GM12878 (cell line): ENCODE measurements around the gene CCNL1. TPM values are rescaled to one million over a fixed set of nuclear protein-coding genes. Genes with fewer than 3 reads are reported as not detected.

ENCODE experiments used
- ATAC-seq: fragments of 200-7000 bp; cut with Tn5 transposase; 3 replicates; pipeline ENCODE4 v1.9.1; 2020; ENCODE audit warnings: mild to moderate bottlenecking, moderate library complexity
- BruUV-seq: library from RNA; stranded (reverse); fragments of 400-500 nt; replicated peaks from 2 replicates; lab custom pipeline; 2021; lab: Mats Ljungman, UMichigan
- CTCF ChIA-PET: fragments of 300-600 bp; sonication (Branson Sonifier 250); formaldehyde crosslinking; extraction: SDS; loops from one replicate; lab custom pipeline; 2021; ENCODE audit warnings: inconsistent platforms; lab: Yijun Ruan, JAX
- POLR2A ChIA-PET: fragments of 350-600 bp; formaldehyde crosslinking; extraction: SDS; loops from one replicate; lab custom pipeline; 2021; ENCODE audit warnings: inconsistent platforms; lab: Charles Lee
- RAD21 ChIA-PET: fragments of 300-600 bp; sonication (Branson Sonifier 250); formaldehyde crosslinking; loops from one replicate; lab custom pipeline; 2023; ENCODE audit warnings: antibody characterized with exemption; ENCODE audit not compliant: unreplicated experiment; lab: Charles Lee
- SMC1A ChIA-PET: fragments of 300-600 bp; sonication (Branson Sonifier 250); formaldehyde crosslinking; loops from one replicate; lab custom pipeline; 2023; ENCODE audit not compliant: unreplicated experiment, uncharacterized antibody; lab: Charles Lee
- DNase-seq: peaks from one replicate; pipeline ENCODE4 v3.0.0-alpha.2; 2011; ENCODE audit warnings: low read depth, low spot score
- FAIRE-seq: peaks from 3 replicates; lab custom pipeline; 2011; peaks lifted over from hg19 to GRCh38; lab: Jason Lieb, UNC
- H2AFZ ChIP-seq: 2 replicates; pipeline ENCODE4 v1.6.0; 2011; ENCODE audit warnings: low read depth, low read length, control low read depth; ENCODE audit not compliant: control insufficient read depth
- H3K27ac ChIP-seq: 2 replicates; pipeline ENCODE4 v1.5.1; 2011; ENCODE audit warnings: control low read depth; ENCODE audit not compliant: control insufficient read depth, insufficient read depth
- H3K27me3 ChIP-seq, 2 experiments: replicated peaks in 1 of 2; 2 replicates each; pipeline versions ENCODE4 v1.6.0 to v1.6.1; 2011; ENCODE audit warnings: low read length in 1 of 2; ENCODE audit not compliant: control insufficient read depth in 2 of 2, insufficient read depth in 2 of 2
- H3K36me3 ChIP-seq, 2 experiments: 2 replicates each; pipeline ENCODE4 v1.5.1; 2011; ENCODE audit warnings: low read length in 1 of 2; ENCODE audit not compliant: control insufficient read depth in 2 of 2, insufficient read depth in 2 of 2
- H3K4me1 ChIP-seq: 2 replicates; pipeline ENCODE4 v1.6.1; 2011; ENCODE audit warnings: mild to moderate bottlenecking, low read length, moderate library complexity, mixed read lengths; ENCODE audit not compliant: control insufficient read depth, insufficient read depth
- H3K4me2 ChIP-seq: 2 replicates; pipeline ENCODE4 v1.6.0; 2011; ENCODE audit warnings: control low read depth; ENCODE audit not compliant: control insufficient read depth, insufficient read depth
- H3K4me3 ChIP-seq: fragments of 200-600 bp; sonication (generic); 2 replicates; pipeline ENCODE4 v1.5.1; 2016
- H3K79me2 ChIP-seq: 2 replicates; pipeline ENCODE4 v1.6.0; 2011; ENCODE audit warnings: low read length; ENCODE audit not compliant: control insufficient read depth, insufficient read depth
- H3K9ac ChIP-seq: 2 replicates; pipeline ENCODE4 v1.8.0; 2011; ENCODE audit warnings: low read length, control low read depth, mixed read lengths; ENCODE audit not compliant: control insufficient read depth, insufficient read depth
- H3K9me3 ChIP-seq: replicated peaks from 3 replicates; pipeline ENCODE4 v1.5.1; 2011; ENCODE audit warnings: mild to moderate bottlenecking, low read length; ENCODE audit not compliant: control insufficient read depth, insufficient read depth
- H4K20me1 ChIP-seq: 2 replicates; pipeline ENCODE4 v1.6.0; 2011; ENCODE audit not compliant: control insufficient read depth, insufficient read depth
- CREB1 ChIP-seq: IDR thresholded peaks from 2 replicates; pipeline ENCODE4 v1.6.1; 2012; ENCODE audit warnings: low read depth, mild to moderate bottlenecking, inconsistent platforms
- FOXM1 ChIP-seq: IDR thresholded peaks from 2 replicates; pipeline ENCODE4 v1.6.1; 2012; ENCODE audit warnings: low read depth, mild to moderate bottlenecking, inconsistent platforms, low read length, moderate library complexity
- GATAD2B ChIP-seq: fragments of 450-650 bp; conservative IDR thresholded peaks from 2 replicates; pipeline ENCODE4 v1.6.1; 2017; ENCODE audit warnings: low read depth, mild to moderate bottlenecking, moderate library complexity
- KDM1A ChIP-seq: fragments of 200-600 bp; sonication (generic); IDR thresholded peaks from 2 replicates; pipeline ENCODE4 v1.6.1; 2016; ENCODE audit warnings: borderline replicate concordance
- SMARCA5 ChIP-seq: fragments of 450-650 bp; IDR thresholded peaks from 2 replicates; pipeline ENCODE4 v1.6.1; 2017; ENCODE audit warnings: mild to moderate bottlenecking
- TARDBP ChIP-seq: IDR thresholded peaks from 2 replicates; pipeline ENCODE4 v1.6.1; 2016; ENCODE audit warnings: borderline replicate concordance
- WRNIP1 ChIP-seq: IDR thresholded peaks from 2 replicates; pipeline ENCODE4 v1.6.1; 2011; ENCODE audit warnings: low read depth, low read length, improper control_type of control experiment, borderline replicate concordance
- WGBS: methylation state at CpG from one replicate; pipeline ENCODE4 v1.1.6; 2016; ENCODE audit warnings: low lambda C conversion rate; ENCODE audit not compliant: insufficient replicate concordance, insufficient coverage; ENCODE audit errors: missing lambda C conversion rate; 5-methylcytosine and 5-hydroxymethylcytosine counted together
- in situ Hi-C: fragments of 300-500 bp; cut with MboI; formaldehyde crosslinking; loops from 9 replicates; pipeline ENCODE4 v1.14.3; 2018; ENCODE audit warnings: mixed read lengths
- intact Hi-C: fragments of 100-400 bp; cut with micrococcal nuclease; formaldehyde crosslinking; loops from one replicate; pipeline ENCODE4 v1.14.2; 2022; ENCODE audit not compliant: unreplicated experiment
- polyA plus RNA-seq, 11 experiments: library from polyadenylated mRNA; depleted of rRNA in 4 of 11; unstranded in 6 of 11; stranded (reverse) in 5 of 11; fragments of >200 nt; fragmentation: Nextera tagmentation in 4 of 11; fragmentation: Illumina TruSeq in 1 of 11; extraction: Ambion mirVana in 4 of 11; extraction: Trizol in 1 of 11; gene quantifications; 1 replicate in 1 of 11; 2 replicates in 10 of 11; pipeline versions ENCODE4 v1.2.1 to v1.2.3, GENCODE V29; 2011 to 2016; ENCODE audit warnings: inconsistent platforms in 2 of 11, missing spikeins in 2 of 11, low read depth in 1 of 11
- total RNA-seq, 4 experiments: library from RNA; depleted of rRNA in 3 of 4; stranded (reverse); fragments of >200 nt in 3 of 4; fragmentation: Illumina TruSeq in 1 of 4; extraction: Trizol in 1 of 4; gene quantifications; 2 replicates each; pipeline versions ENCODE4 v1.2.1 to v1.2.3, GENCODE V29; 2013 to 2021
- TF ChIP-seq, protein P1 (sequence below), 3 experiments: IDR thresholded peaks in 2 of 3; conservative IDR thresholded peaks in 1 of 3; 2 replicates each; pipeline ENCODE4 v1.5.1; 2011; ENCODE audit warnings: low read depth in 3 of 3, low read length in 3 of 3, mild to moderate bottlenecking in 3 of 3, control low read depth in 2 of 3, moderate library complexity in 2 of 3, inconsistent platforms in 1 of 3, mixed read lengths in 1 of 3; ENCODE audit not compliant: control insufficient read depth in 2 of 3, insufficient read depth in 1 of 3; ENCODE audit errors: extremely low read depth in 1 of 3
- TF ChIP-seq, protein P2 (sequence below): fragments of 150-350 bp; IDR thresholded peaks from 2 replicates; pipeline ENCODE4 v1.6.1; 2016; ENCODE audit warnings: low read depth, low read length
- TF ChIP-seq, protein P3 (sequence below): fragments of 150-350 bp; IDR thresholded peaks from 2 replicates; pipeline ENCODE4 v1.6.1; 2014; ENCODE audit warnings: mild to moderate bottlenecking, low read depth, low read length
- TF ChIP-seq, protein P4 (sequence below): fragments of 450-650 bp; IDR thresholded peaks from 2 replicates; pipeline ENCODE4 v1.6.1; 2017; ENCODE audit warnings: mild to moderate bottlenecking, moderate library complexity

CCNL1 gene
- total and polyA plus RNA-seq, 10 of the 15 experiments (the other 5 are each of a cell fraction or from before 2014, with no cell fraction given): 22.2 to 174 (median 115) TPM

DNA sequence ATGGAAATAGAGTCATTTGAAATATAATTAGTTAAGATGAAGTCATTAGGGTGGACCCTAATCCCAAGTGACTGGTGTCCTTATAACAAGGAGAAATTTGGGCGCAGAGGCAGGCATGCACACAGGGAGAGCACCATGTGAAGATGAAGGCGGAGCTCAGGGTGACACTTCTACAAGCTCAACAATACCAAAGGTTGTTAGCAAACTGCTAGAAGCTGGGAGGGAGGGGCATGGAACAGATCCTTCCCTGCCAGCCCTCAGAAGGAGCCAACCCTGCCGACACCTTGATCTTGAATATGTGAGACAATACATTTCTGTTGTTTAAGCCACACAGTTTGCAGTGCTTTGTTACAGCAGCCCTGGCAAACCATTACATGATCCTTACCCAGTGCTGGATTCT, 57.8 kb downstream of the CCNL1 start (continued):
- TF ChIP-seq, protein P1, sequence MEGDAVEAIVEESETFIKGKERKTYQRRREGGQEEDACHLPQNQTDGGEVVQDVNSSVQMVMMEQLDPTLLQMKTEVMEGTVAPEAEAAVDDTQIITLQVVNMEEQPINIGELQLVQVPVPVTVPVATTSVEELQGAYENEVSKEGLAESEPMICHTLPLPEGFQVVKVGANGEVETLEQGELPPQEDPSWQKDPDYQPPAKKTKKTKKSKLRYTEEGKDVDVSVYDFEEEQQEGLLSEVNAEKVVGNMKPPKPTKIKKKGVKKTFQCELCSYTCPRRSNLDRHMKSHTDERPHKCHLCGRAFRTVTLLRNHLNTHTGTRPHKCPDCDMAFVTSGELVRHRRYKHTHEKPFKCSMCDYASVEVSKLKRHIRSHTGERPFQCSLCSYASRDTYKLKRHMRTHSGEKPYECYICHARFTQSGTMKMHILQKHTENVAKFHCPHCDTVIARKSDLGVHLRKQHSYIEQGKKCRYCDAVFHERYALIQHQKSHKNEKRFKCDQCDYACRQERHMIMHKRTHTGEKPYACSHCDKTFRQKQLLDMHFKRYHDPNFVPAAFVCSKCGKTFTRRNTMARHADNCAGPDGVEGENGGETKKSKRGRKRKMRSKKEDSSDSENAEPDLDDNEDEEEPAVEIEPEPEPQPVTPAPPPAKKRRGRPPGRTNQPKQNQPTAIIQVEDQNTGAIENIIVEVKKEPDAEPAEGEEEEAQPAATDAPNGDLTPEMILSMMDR (IDR thresholded peaks at IDR 0.05 in 2 of 3, conservative IDR thresholded peaks at IDR 0.05 in 1 of 3; ENCODE audit: control insufficient read depth in 2 of 3, extremely low read depth in 1 of 3, insufficient read depth in 1 of 3, low read depth in 3 of 3, low read length in 3 of 3): no peak
- TF ChIP-seq, protein P2, sequence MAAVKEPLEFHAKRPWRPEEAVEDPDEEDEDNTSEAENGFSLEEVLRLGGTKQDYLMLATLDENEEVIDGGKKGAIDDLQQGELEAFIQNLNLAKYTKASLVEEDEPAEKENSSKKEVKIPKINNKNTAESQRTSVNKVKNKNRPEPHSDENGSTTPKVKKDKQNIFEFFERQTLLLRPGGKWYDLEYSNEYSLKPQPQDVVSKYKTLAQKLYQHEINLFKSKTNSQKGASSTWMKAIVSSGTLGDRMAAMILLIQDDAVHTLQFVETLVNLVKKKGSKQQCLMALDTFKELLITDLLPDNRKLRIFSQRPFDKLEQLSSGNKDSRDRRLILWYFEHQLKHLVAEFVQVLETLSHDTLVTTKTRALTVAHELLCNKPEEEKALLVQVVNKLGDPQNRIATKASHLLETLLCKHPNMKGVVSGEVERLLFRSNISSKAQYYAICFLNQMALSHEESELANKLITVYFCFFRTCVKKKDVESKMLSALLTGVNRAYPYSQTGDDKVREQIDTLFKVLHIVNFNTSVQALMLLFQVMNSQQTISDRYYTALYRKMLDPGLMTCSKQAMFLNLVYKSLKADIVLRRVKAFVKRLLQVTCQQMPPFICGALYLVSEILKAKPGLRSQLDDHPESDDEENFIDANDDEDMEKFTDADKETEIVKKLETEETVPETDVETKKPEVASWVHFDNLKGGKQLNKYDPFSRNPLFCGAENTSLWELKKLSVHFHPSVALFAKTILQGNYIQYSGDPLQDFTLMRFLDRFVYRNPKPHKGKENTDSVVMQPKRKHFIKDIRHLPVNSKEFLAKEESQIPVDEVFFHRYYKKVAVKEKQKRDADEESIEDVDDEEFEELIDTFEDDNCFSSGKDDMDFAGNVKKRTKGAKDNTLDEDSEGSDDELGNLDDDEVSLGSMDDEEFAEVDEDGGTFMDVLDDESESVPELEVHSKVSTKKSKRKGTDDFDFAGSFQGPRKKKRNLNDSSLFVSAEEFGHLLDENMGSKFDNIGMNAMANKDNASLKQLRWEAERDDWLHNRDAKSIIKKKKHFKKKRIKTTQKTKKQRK: no peak
- TF ChIP-seq KDM1A: no peak
- TF ChIP-seq FOXM1: no peak
- TF ChIP-seq CREB1: no peak

DNA sequence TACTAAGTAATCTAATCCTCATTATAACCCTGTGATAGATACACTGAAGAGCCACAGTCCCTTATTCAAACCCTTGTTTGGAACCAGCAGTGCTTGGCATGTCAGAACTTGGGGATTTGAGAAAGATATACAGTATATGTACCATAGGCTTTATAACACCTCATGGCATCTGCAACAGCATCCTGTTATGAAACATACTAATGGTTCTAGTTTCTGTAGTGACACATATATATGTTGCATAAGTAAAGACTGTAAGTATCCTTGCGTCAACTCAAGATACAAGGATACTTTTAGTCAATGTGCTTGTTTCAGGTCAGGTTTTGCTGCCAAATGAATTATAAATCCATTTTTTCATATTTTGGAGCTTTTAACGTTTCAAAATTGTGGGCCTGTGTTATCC, 58.5 kb downstream of the CCNL1 start:
- ChIA-PET CTCF (interaction anchor here (0.6 to 50.9 kb wide), 3 partner anchors 15 to 181 kb away, joined by 3 to 939 read pairs (median 144); no protein-coding TSS in a partner anchor), RAD21 (interaction anchor here (1.1 to 8.8 kb wide), 2 partner anchors 11 to 457 kb away, joined by 4 to 119 read pairs; no protein-coding TSS in a partner anchor), POLR2A (interaction anchor here (4.9 kb wide), 1 partner anchor 11 kb away, joined by 84 read pairs; no protein-coding TSS in a partner anchor), SMC1A (interaction anchor here (3.9 to 15.3 kb wide), 4 partner anchors 12 to 36 kb away, joined by 13 to 234 read pairs (median 56); no protein-coding TSS in a partner anchor)
- intact Hi-C loops (no loop called here), in situ Hi-C loops (no loop called here)
- Histone ChIP-seq H3K79me2 (no peaks in the 10 kb centered on the region), H3K27me3 (no peaks in the 10 kb centered on the region), H4K20me1 (no peaks in the 10 kb centered on the region), H3K27ac (no peak overlapping the region), H3K4me1 (peaks cover 42% of the 10 kb centered on the region), H3K9ac (no peak overlapping the region), H3K4me3 (no peak overlapping the region), H3K4me2 (no peak overlapping the region), H2AFZ (no peak overlapping the region), H3K36me3 (no peaks in the 10 kb centered on the region), H3K9me3 (no peaks in the 10 kb centered on the region)
- ATAC-seq (no peak), DNase-seq (no peak), FAIRE-seq (no peak)
- no TSS peak for BruUV-seq
- WGBS: 66% methylated on average over 2 of the region's 2 CpGs
- TF ChIP-seq, protein P3, sequence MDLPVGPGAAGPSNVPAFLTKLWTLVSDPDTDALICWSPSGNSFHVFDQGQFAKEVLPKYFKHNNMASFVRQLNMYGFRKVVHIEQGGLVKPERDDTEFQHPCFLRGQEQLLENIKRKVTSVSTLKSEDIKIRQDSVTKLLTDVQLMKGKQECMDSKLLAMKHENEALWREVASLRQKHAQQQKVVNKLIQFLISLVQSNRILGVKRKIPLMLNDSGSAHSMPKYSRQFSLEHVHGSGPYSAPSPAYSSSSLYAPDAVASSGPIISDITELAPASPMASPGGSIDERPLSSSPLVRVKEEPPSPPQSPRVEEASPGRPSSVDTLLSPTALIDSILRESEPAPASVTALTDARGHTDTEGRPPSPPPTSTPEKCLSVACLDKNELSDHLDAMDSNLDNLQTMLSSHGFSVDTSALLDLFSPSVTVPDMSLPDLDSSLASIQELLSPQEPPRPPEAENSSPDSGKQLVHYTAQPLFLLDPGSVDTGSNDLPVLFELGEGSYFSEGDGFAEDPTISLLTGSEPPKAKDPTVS: no peak
- TF ChIP-seq GATAD2B: no peak
- TF ChIP-seq, protein P4, sequence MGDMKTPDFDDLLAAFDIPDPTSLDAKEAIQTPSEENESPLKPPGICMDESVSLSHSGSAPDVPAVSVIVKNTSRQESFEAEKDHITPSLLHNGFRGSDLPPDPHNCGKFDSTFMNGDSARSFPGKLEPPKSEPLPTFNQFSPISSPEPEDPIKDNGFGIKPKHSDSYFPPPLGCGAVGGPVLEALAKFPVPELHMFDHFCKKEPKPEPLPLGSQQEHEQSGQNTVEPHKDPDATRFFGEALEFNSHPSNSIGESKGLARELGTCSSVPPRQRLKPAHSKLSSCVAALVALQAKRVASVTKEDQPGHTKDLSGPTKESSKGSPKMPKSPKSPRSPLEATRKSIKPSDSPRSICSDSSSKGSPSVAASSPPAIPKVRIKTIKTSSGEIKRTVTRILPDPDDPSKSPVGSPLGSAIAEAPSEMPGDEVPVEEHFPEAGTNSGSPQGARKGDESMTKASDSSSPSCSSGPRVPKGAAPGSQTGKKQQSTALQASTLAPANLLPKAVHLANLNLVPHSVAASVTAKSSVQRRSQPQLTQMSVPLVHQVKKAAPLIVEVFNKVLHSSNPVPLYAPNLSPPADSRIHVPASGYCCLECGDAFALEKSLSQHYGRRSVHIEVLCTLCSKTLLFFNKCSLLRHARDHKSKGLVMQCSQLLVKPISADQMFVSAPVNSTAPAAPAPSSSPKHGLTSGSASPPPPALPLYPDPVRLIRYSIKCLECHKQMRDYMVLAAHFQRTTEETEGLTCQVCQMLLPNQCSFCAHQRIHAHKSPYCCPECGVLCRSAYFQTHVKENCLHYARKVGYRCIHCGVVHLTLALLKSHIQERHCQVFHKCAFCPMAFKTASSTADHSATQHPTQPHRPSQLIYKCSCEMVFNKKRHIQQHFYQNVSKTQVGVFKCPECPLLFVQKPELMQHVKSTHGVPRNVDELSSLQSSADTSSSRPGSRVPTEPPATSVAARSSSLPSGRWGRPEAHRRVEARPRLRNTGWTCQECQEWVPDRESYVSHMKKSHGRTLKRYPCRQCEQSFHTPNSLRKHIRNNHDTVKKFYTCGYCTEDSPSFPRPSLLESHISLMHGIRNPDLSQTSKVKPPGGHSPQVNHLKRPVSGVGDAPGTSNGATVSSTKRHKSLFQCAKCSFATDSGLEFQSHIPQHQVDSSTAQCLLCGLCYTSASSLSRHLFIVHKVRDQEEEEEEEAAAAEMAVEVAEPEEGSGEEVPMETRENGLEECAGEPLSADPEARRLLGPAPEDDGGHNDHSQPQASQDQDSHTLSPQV: no peak
- no peak for TF ChIP-seq WRNIP1
- TF ChIP-seq SMARCA5: no peak
- TF ChIP-seq FOXM1: no peak
- no peak for TF ChIP-seq TARDBP
